Naive B cell (primary cell): ENCODE data around the gene COX6A1. TPM values are rescaled to one million over a fixed set of nuclear protein-coding genes. Genes with fewer than 3 reads are reported as not detected.
"Not testable (repeated sequence)": the region's sequence is repeated elsewhere in the genome, so short reads cannot be mapped to it uniquely, and the experiment has no call there.

Source experiments
- ATAC-seq, 2 donors: fragments of 150-1000 bp; cut with Tn5 transposase; 2 replicates each; pipeline ENCODE4 v1.10.0; 2021; ENCODE audit warnings: low read depth in 2 of 2, mild to moderate bottlenecking in 2 of 2, moderate library complexity in 2 of 2
- DNase-seq: peaks from one replicate; pipeline ENCODE4 v3.0.0; 2022
- H3K27ac Mint-ChIP-seq, 6 donors: one replicate each; pipeline ENCODE4 v1.8.0; 2020 to 2022; ENCODE audit warnings: mild to moderate bottlenecking in 6 of 6, mixed read lengths in 6 of 6, moderate library complexity in 5 of 6, inconsistent platforms in 2 of 6
- H3K27me3 Mint-ChIP-seq, 3 donors: one replicate each; pipeline ENCODE4 v1.8.0; 2021 to 2022; ENCODE audit warnings: mixed read lengths in 3 of 3, mild to moderate bottlenecking in 1 of 3
- H3K36me3 Mint-ChIP-seq, 2 donors: one replicate each; pipeline ENCODE4 v1.8.0; 2020 to 2022; ENCODE audit warnings: mixed read lengths in 2 of 2, inconsistent platforms in 1 of 2, mild to moderate bottlenecking in 1 of 2
- H3K4me1 Mint-ChIP-seq, 3 donors: one replicate each; pipeline ENCODE4 v1.8.0; 2020 to 2022; ENCODE audit warnings: mixed read lengths in 3 of 3, inconsistent platforms in 1 of 3, mild to moderate bottlenecking in 1 of 3, moderate library complexity in 1 of 3
- H3K4me3 Mint-ChIP-seq, 8 donors: one replicate each; pipeline ENCODE4 v1.8.0; 2020 to 2022; ENCODE audit warnings: mild to moderate bottlenecking in 8 of 8, mixed read lengths in 8 of 8, moderate library complexity in 8 of 8, inconsistent platforms in 2 of 8
- H3K9me3 Mint-ChIP-seq, 7 donors: one replicate each; pipeline ENCODE4 v1.8.0; 2020 to 2022; ENCODE audit warnings: mixed read lengths in 7 of 7, mild to moderate bottlenecking in 5 of 7, inconsistent platforms in 2 of 7, moderate library complexity in 1 of 7
- polyA plus RNA-seq, 6 donors: library from polyadenylated mRNA; unstranded; fragments of 300-500 nt; fragmentation: Illumina TruSeq; gene quantifications; one replicate each; pipeline ENCODE4 v1.2.3, GENCODE V29; 2021; ENCODE audit warnings: low read depth in 6 of 6

Gene COX6A1
- polyA plus RNA-seq, 6 donors from 2014 or later = 716 to 1,228 (median 856) TPM

DNA sequence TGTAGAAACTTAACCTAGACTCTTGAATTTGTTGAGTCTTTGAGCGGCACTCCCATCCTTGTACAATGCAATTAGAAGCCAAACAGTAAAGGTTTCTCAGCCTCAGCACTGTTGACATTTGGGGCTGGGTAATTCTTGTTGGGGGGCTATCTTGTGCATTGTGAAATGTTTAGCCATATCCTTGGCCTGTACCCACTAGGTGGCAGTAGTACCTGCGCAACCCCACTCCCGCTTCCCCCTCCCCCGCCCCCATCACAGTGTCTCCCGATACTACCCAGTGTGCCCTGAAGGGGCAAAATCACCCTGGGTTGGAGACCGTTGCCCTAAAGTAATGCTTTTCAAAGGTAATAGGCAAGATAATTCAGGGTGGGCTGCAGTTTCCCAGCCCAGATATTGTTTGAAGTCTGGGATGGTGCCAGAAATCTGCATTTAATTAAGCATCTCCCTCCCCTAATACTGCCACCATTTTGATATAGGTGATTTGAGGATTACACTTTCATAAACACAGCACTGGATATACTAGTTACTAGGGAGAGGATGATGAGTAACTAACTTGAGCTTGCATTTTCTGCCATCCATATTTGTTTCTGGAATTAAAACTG lies 1.8 kb downstream of the COX6A1 start:
- Mint-ChIP-seq H3K4me1 (peaks cover 20 to 30% (median 21%) of the 10 kb centered on the region in 3 donors), H3K27me3 (no peaks in the 10 kb centered on the region), H3K36me3 (no peaks in the 10 kb centered on the region), H3K9me3 (no peaks in the 10 kb centered on the region), H3K4me3 (peak overlapping the region in 6 of 8 donors; percentile 35 to 86 (median 48)), H3K27ac (peak overlapping the region in 2 of 6 donors; percentile 29 to 47)
- ATAC-seq (peak; percentile 55 to 68), DNase-seq (peak; percentile 73)

- Mint-ChIP-seq H3K4me1 (peaks cover 20 to 46% (median 30%) of the 10 kb centered on the region in 3 donors), H3K4me3 (peak overlapping the region in 7 of 8 donors; percentile 73 to 99 (median 97)), H3K36me3 (peaks cover 5 to 7% of the 10 kb centered on the region in 2 donors), H3K27ac (peak overlapping the region in 3 of 6 donors; percentile 42 to 97 (median 84)), H3K9me3 (peaks cover 0 to 1% (median 0%) of the 10 kb centered on the region in 7 donors), H3K27me3 (no peaks in the 10 kb centered on the region)
- DNase-seq (no peak), ATAC-seq (no peak)
Measured at GRCh38 chr12:120444676-120445075, 6.8 kb downstream of the COX6A1 start.

DNA sequence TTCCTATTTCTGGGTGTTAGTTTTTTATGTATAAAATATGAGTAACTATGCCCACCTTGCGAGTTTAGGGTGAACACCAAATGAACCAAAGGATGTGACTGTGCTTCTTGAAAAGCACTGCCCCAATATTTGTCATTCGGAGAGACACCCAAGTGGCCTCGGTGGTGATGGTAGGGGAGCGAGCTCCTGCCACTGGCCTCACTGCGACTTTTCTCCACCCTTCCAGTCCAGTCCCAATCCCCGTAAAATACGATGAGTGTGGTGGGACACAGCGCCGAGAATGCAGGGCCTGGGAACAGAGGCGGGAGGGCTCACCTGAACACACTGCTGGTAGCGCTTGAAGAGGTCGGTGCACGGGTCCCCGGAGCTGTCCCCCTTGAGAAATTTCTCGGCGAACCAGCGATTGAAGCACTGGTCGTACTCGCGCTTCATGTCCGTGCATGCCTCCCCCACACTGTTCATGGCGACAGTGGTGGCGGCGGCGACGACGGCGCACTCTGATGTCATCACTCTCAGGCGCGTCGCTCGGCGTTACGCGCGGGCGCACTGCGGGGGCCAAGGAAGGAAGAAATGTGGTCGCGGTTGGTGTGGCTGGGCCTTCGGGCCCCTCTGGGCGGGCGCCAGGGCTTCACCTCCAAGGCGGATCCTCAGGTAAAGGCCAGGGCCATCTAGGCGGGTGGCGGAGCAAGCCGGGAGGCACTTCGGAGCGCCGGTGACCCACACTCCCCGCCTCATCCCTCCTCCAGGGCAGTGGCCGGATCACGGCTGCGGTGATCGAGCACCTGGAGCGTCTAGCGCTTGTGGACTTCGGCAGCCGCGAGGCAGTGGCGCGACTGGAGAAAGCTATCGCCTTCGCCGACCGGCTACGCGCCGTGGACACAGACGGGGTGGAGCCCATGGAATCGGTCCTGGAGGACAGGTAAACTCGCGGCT lies 8.3 kb downstream of the COX6A1 start, which contains the start of the genes GATC and TRIAP1:
TSS of gene GATC (plus strand) at position 534 of the 933 bp plus-strand sequence. CDS start at position 571, 37 bp downstream.
TSS of gene TRIAP1 (minus strand) at position 474 of the 933 bp plus-strand sequence. CDS start at position 462, 12 bp downstream.
- peaks cover 5 to 7% of the 10 kb centered on the region in 2 donors for H3K36me3 Mint-ChIP-seq
- peaks cover 0 to 1% (median 0%) of the 10 kb centered on the region in 7 donors for H3K9me3 Mint-ChIP-seq
- H3K27ac Mint-ChIP-seq = peak within 1 kb of the TSS; percentile 96 to 99 (median 98)
- DNase-seq (peak; percentile 87), ATAC-seq (peak; percentile 96 to 97)
- peak within 1 kb of the TSS; percentile 93 to 99 (median 98) for H3K4me3 Mint-ChIP-seq
- H3K27me3 Mint-ChIP-seq = no peaks in the 10 kb centered on the region
- H3K4me1 Mint-ChIP-seq = peaks cover 20 to 37% (median 24%) of the 10 kb centered on the region in 3 donors

DNA sequence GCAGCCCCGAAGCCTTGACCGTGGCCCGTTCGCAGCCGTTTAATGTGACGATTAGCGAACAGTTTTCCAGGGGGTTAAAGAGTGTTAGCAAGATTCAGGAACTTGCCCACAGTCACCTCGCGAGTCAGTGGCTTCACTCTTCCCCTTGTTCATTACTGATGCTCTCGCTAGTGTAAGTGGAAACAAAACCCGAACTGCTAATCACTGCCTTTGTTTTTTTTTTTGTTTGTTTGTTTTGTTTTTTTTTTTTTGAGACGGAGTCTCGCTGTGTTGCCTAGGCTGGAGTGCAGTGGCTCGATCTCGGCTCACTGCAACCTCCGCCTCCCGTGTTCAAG lies 8.9 kb downstream of the COX6A1 start:
- not testable (repeated sequence) for H3K36me3 Mint-ChIP-seq
- peak; percentile 20 to 29 for ATAC-seq
- peak overlapping the region; percentile 96 to 99 (median 98) for H3K27ac Mint-ChIP-seq

DNA sequence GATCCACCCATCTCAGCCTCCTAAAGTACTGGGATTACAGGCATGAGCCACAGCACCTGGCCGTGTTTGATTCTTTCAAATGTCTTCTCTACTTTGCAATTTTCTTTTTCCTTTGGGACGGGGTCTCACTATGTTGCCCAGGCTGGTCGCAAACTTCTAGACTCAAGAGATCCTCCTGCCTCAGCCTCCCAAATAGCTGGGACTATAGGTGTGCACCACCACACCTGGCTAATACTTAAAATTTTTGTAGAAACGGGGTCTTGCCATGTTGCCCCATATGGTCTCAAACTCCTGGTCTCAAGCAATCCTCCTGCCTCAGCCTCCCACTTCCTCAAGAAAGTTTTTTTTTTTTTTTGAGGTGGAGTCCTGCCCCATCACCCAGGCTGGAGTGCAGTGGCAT lies 10.1 kb downstream of the COX6A1 start:
- H3K4me3 Mint-ChIP-seq = peak overlapping the region; percentile 61 to 99 (median 96)
- H3K36me3 Mint-ChIP-seq = peaks cover 5 to 7% of the 10 kb centered on the region in 2 donors
- peaks cover 0 to 1% (median 0%) of the 10 kb centered on the region in 7 donors for H3K9me3 Mint-ChIP-seq
- DNase-seq = no peak
- peak overlapping the region in 5 of 6 donors; percentile 44 to 99 (median 95) for H3K27ac Mint-ChIP-seq
- H3K4me1 Mint-ChIP-seq = peaks cover 20 to 37% (median 24%) of the 10 kb centered on the region in 3 donors
- H3K27me3 Mint-ChIP-seq = no peaks in the 10 kb centered on the region
- ATAC-seq = no peak

More for the DNA sequence above, 8.9 kb downstream of the COX6A1 start:
- not testable (repeated sequence) for H3K9me3 Mint-ChIP-seq, H3K27me3 Mint-ChIP-seq, DNase-seq
- Mint-ChIP-seq H3K4me1 (peaks cover 20 to 37% (median 24%) of the 10 kb centered on the region in 3 donors), H3K4me3 (peak overlapping the region; percentile 93 to 99 (median 98))

GRCh38 chr12:120452524-120452923 lies 14.6 kb downstream of the COX6A1 start:
- DNase-seq, H3K9me3 Mint-ChIP-seq, ATAC-seq, H3K27me3 Mint-ChIP-seq: not testable (repeated sequence)
- H3K4me3 Mint-ChIP-seq = peak overlapping the region in 1 of 8 donors; percentile 18
- H3K4me1 Mint-ChIP-seq = peaks cover 19 to 37% (median 19%) of the 10 kb centered on the region in 3 donors
- peak overlapping the region in 3 of 6 donors; percentile 47 to 81 (median 62) for H3K27ac Mint-ChIP-seq
- peaks cover 0 to 11% of the 10 kb centered on the region in 2 donors for H3K36me3 Mint-ChIP-seq

GRCh38 chr12:120453060-120453750 lies 15.3 kb downstream of the COX6A1 start:
- Mint-ChIP-seq H3K9me3 (no peaks in the 10 kb centered on the region), H3K4me3 (no peak overlapping the region), H3K4me1 (peaks cover 13 to 30% (median 14%) of the 10 kb centered on the region in 3 donors), H3K27me3 (no peaks in the 10 kb centered on the region), H3K27ac (peak overlapping the region in 1 of 6 donors; percentile 6), H3K36me3 (peaks cover 0 to 11% of the 10 kb centered on the region in 2 donors)
- ATAC-seq (no peak), DNase-seq (no peak)

DNA sequence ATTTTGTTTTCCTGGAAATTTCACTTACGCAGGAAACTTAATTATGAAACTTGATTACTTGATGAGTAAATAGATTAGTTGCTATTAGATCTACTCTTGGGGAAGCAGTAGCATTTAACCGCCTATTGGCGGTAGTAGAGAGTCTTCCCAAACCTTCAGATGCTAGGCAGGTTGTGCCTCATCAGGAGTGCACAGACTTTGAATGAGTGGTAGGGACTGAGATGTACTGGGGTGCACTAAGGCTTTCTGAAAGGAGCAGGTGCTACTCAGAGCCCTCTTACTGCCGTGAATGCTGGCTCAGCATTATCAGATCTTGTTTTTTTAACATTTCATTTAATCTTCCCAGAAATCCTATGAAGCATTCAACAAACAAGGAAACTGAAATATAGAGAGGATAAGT lies 16.1 kb downstream of the COX6A1 start:
- Mint-ChIP-seq H3K9me3 (no peaks in the 10 kb centered on the region), H3K4me3 (no peak overlapping the region), H3K36me3 (peaks cover 0 to 11% of the 10 kb centered on the region in 2 donors), H3K27me3 (no peaks in the 10 kb centered on the region), H3K27ac (peak overlapping the region in 2 of 6 donors; percentile 26 to 34), H3K4me1 (peaks cover 13 to 28% (median 14%) of the 10 kb centered on the region in 3 donors)
- DNase-seq = no peak
- peak; percentile 81 to 83 for ATAC-seq

GRCh38 chr12:120455302-120455701 lies 17.4 kb downstream of the COX6A1 start:
- H3K36me3 Mint-ChIP-seq = peaks cover 5 to 11% of the 10 kb centered on the region in 2 donors
- H3K4me3 Mint-ChIP-seq = no peak overlapping the region
- H3K27me3 Mint-ChIP-seq = no peaks in the 10 kb centered on the region
- no peaks in the 10 kb centered on the region for H3K9me3 Mint-ChIP-seq
- H3K4me1 Mint-ChIP-seq = peaks cover 10 to 23% (median 14%) of the 10 kb centered on the region in 3 donors
- ATAC-seq = no peak
- DNase-seq = no peak
- H3K27ac Mint-ChIP-seq = peak overlapping the region in 4 of 6 donors; percentile 7 to 88 (median 40)

DNA sequence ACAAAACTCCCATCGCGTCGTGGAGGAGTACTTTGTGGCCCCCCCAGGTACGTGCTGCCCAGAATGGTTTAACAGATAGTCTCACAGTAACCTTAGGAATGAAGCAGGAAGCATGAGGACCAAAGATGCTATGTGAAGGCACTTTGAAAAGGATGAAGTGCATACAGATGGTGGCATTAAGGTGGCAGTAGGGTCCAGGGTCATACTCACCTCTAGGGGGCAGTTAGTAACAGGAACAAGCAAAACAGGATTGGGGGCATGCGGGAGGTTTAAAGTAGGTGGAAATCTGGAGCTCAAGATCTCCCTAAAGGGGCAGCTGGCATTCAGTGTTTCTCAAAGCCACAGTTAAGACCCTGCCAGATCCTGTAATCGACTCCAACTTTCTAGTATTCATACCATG lies 19.2 kb downstream of the COX6A1 start:
- no peaks in the 10 kb centered on the region for H3K9me3 Mint-ChIP-seq
- no peak overlapping the region for H3K4me3 Mint-ChIP-seq
- no peak for ATAC-seq
- H3K27me3 Mint-ChIP-seq = no peaks in the 10 kb centered on the region
- peaks cover 5 to 11% of the 10 kb centered on the region in 2 donors for H3K36me3 Mint-ChIP-seq
- DNase-seq = no peak
- H3K27ac Mint-ChIP-seq = peak overlapping the region in 3 of 6 donors; percentile 39 to 86 (median 78)
- peaks cover 10 to 23% (median 14%) of the 10 kb centered on the region in 3 donors for H3K4me1 Mint-ChIP-seq

DNA sequence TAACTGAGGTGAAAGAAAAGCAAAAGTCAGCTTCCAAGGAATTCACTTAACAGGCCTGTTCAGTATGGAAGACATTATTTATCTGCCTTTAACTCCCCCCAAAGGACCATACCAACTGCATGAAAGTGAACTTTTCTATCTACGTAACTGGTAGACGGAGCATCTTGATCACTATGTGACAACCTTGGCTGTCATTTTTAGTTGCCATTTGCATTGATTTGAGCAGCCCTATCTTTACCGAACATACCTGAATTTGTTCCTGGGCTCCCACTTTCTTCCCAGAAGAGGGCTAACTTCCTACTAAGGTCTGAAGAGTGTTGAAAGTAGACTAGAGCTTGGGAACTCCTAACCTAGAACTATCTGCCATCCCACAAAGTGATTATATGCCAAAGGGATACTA lies 22.2 kb downstream of the COX6A1 start:
- Mint-ChIP-seq H3K27me3 (no peaks in the 10 kb centered on the region), H3K36me3 (peaks cover 5 to 11% of the 10 kb centered on the region in 2 donors)

GRCh38 chr12:120462099-120462640 lies 24.3 kb downstream of the COX6A1 start:
- DNase-seq = no peak
- peak overlapping the region in 1 of 6 donors; percentile 31 for H3K27ac Mint-ChIP-seq
- H3K4me1 Mint-ChIP-seq = peaks cover 13 to 24% (median 19%) of the 10 kb centered on the region in 3 donors
- no peaks in the 10 kb centered on the region for H3K9me3 Mint-ChIP-seq
- peaks cover under 1 to 5% of the 10 kb centered on the region in 2 donors for H3K36me3 Mint-ChIP-seq
- H3K27me3 Mint-ChIP-seq = no peaks in the 10 kb centered on the region
- peak overlapping the region in 1 of 8 donors; percentile 27 for H3K4me3 Mint-ChIP-seq
- no peak for ATAC-seq

More for the DNA sequence above, 22.2 kb downstream of the COX6A1 start:
- Mint-ChIP-seq H3K9me3 (no peaks in the 10 kb centered on the region), H3K4me1 (peaks cover 10 to 17% (median 12%) of the 10 kb centered on the region in 3 donors), H3K4me3 (no peak overlapping the region), H3K27ac (peak overlapping the region in 1 of 6 donors; percentile 25)
- ATAC-seq = no peak
- DNase-seq = no peak
